ENCODE data around the gene CTNNBL1. TPM values are rescaled to one million over a fixed set of nuclear protein-coding genes. Genes with fewer than 3 reads are reported as not detected.

The CTNNBL1 gene
- total RNA-seq, 2 donors from 2014 or later, result 36.6 to 50.7 TPM

- no peak overlapping the region for H3K9ac ChIP-seq (ENCODE audit: low read depth in 2 of 2, low read length in 2 of 2)
- intact Hi-C loops (cut with DNase I), result no loop called here
These were observed 211.1 kb downstream of the CTNNBL1 start for GRCh38 chr20:37904845-37905373.

GRCh38 chr20:37905671-37906613 lies 212.1 kb downstream of the CTNNBL1 start:
- no peak overlapping the region for H3K9ac ChIP-seq (ENCODE audit: low read depth in 2 of 2, low read length in 2 of 2)
- H3K27ac ChIP-seq, result no peak overlapping the region
- H3K36me3 ChIP-seq, result no peaks in the 10 kb centered on the region
- H3K27me3 ChIP-seq, result peaks cover 25% of the 10 kb centered on the region
- H3K4me3 ChIP-seq, result no peak overlapping the region
- intact Hi-C loops (cut with DNase I), result no loop called here
- DNase-seq, result no peak
- H3K4me1 ChIP-seq, result no peaks in the 10 kb centered on the region
- no peaks in the 10 kb centered on the region for H3K9me3 ChIP-seq
- no peak for TF ChIP-seq CTCF (IDR thresholded peaks at IDR 0.05)

More at GRCh38 chr20:37904845-37905373, 211.1 kb downstream of the CTNNBL1 start:
- no peaks in the 10 kb centered on the region for H3K36me3 ChIP-seq
- peaks cover 24% of the 10 kb centered on the region for H3K27me3 ChIP-seq
- H3K4me3 ChIP-seq, result no peak overlapping the region
- TF ChIP-seq CTCF (IDR thresholded peaks at IDR 0.05), result no peak
- no peak for DNase-seq
- no peak overlapping the region for H3K27ac ChIP-seq
- H3K4me1 ChIP-seq, result no peaks in the 10 kb centered on the region
- no peaks in the 10 kb centered on the region for H3K9me3 ChIP-seq

GRCh38 chr20:37907330-37907676 lies 213.5 kb downstream of the CTNNBL1 start:
- no peaks in the 10 kb centered on the region for H3K9me3 ChIP-seq
- no peaks in the 10 kb centered on the region for H3K36me3 ChIP-seq
- H3K27me3 ChIP-seq, result peaks cover 25% of the 10 kb centered on the region
- intact Hi-C loops (cut with DNase I), result no loop called here
- TF ChIP-seq CTCF (IDR thresholded peaks at IDR 0.05), result no peak
- H3K27ac ChIP-seq, result no peak overlapping the region
- H3K4me1 ChIP-seq, result no peaks in the 10 kb centered on the region
- no peak overlapping the region for H3K4me3 ChIP-seq
- no peak for DNase-seq
- H3K9ac ChIP-seq (ENCODE audit: low read depth in 2 of 2, low read length in 2 of 2), result no peak overlapping the region

- intact Hi-C loops (cut with DNase I), result no loop called here
These were observed 214.0 kb downstream of the CTNNBL1 start for GRCh38 chr20:37907677-37908401.

More at GRCh38 chr20:37907677-37908401, 214.0 kb downstream of the CTNNBL1 start:
- H3K27me3 ChIP-seq, result peaks cover 20% of the 10 kb centered on the region
- no peak overlapping the region for H3K9ac ChIP-seq (ENCODE audit: low read depth in 2 of 2, low read length in 2 of 2)
- no peak overlapping the region for H3K27ac ChIP-seq
- H3K4me1 ChIP-seq, result no peaks in the 10 kb centered on the region
- no peak overlapping the region for H3K4me3 ChIP-seq
- no peak for DNase-seq
- no peaks in the 10 kb centered on the region for H3K9me3 ChIP-seq
- H3K36me3 ChIP-seq, result no peaks in the 10 kb centered on the region
- no peak for TF ChIP-seq CTCF (IDR thresholded peaks at IDR 0.05)

All from colonic mucosa (tissue), 4 donors.